ENCODE data around the gene EIF1AD.

GRCh38 chr11:66012371-66012945 is 10.5 kb upstream of the EIF1AD start:
- no peak for TF ChIP-seq CTCF (IDR thresholded peaks at IDR 0.05)
- TF ChIP-seq POLR2A (IDR thresholded peaks at IDR 0.05) = no peak
